Muscle of arm (tissue), 12 donors: ENCODE measurements around the gene ANKRD12. TPM values are rescaled to one million over a fixed set of nuclear protein-coding genes. Genes with fewer than 3 reads are reported as not detected.

Source experiments
- DNase-seq: peaks from one replicate; pipeline ENCODE4 v3.0.0-alpha.2; 2013
- polyA plus RNA-seq, 12 donors: library from polyadenylated mRNA; unstranded; fragments of 120-200 nt; gene quantifications; one replicate each; pipeline ENCODE4 v1.2.1, GENCODE V29; 2013; ENCODE audit not compliant: insufficient read length in 12 of 12

ANKRD12 gene
- polyA plus RNA-seq, 12 donors = 19.8 to 45.8 (median 22.1) TPM; not detected in 1

GRCh38 chr18:9182852-9183399 lies 46.3 kb downstream of the ANKRD12 start:
- DNase-seq = no peak

GRCh38 chr18:9184998-9185613 lies 48.5 kb downstream of the ANKRD12 start:
- DNase-seq = no peak

DNA sequence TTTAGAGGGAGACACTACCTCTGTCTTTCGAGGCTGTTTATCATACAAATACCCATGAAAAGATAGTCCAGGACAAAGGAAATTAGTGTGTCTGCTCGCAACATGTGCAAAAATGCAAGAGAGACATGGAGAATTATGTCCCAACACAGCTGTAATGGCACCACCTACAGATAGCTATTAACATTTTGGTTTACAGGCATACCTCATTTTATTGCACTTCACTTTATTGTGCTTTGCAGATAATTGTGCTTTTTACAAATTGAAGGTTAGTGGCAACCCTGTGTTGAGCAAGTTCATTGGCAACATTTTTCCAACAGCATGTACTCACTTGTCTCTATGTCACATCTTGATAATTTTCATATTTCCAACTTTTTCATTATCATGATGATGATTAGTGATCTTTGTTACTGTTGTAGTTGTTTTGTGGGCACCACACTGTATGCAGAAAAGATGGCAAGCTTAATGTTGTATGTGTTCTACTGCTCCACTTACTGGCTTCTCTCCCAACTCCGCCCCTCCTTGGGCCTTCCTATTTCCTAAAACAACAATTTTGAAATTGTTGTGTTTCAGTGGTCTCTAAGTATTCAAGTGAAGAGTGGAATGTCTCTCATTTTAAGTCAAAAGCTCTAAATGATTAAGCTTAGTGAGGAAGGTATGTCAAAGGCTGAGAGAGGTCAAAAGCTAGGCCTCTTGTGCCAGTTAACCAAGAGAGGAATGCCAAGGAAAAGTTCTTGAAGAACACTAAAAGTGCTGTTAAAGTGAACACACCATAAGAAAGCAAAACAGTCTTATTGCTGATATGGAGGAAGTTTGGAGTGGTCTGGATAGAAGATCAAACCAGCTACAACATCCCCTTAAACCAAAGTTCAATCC lies 52.0 kb downstream of the ANKRD12 start:
- DNase-seq = no peak

DNA sequence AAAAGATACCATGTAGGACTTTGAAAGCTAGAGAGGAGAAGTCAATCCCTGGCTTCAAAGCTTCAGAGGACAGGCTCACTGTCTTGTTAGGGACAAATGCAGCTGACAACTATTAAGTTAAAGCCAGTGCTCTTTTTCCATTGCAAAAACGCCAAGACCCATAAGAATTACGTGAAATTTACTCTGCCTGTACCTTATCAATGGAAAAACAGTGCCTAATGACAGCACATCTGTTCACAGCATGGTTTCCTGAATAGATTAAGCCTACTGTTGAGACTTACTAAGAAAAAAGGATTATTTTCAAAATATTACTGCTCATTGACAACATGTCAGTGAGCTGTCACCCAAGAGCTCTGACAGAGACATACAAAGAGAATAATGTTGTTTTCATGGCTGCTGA lies 52.9 kb downstream of the ANKRD12 start:
- DNase-seq = no peak

DNA sequence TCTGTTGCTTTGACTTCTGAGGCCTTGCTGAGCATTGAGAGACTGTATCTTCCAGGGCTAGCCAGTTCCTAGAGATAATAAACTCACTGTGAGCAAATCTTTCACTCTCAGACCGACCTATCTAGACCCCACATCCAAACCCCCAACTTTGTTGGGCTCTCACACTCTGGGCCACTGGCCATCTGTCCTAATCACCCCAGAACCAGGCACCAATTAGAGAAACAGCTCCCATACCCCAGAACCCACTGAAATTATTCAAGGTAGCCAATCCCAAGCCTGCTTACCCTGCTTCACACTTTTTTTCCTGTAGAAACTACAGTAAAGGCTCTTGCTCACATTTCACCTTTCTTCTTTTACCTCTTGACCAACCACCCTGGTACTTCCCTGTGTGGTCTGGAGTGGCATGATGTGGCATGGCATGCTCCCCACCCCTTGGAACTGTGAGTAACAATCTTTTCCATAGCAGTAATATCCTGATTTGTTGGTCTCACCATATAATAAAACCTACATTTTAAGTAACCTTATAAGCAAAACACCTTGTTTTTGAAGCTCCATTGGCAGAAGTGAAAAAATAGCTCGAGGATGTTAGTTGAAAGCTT lies 55.2 kb downstream of the ANKRD12 start:
- DNase-seq = no peak

DNA sequence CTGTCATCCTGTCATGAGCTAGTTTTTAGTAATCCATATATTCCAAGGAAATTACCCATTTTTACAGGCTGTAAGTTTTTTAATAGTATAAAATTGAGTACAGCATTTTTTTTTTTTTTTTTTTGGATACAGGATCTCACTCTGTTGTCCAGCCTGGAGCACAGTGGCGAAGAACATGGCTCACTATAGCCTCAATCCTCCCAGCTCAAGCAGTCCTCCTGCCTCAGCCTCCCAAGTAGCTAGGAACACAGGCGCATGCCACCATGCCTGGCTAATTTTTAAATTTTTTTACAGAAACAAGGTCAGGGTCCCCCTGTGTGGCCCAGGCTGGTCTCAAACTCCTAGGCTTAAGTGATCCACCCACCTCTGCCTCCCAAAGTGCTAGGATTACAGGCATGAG lies 56.5 kb downstream of the ANKRD12 start:
- DNase-seq = no peak

DNA sequence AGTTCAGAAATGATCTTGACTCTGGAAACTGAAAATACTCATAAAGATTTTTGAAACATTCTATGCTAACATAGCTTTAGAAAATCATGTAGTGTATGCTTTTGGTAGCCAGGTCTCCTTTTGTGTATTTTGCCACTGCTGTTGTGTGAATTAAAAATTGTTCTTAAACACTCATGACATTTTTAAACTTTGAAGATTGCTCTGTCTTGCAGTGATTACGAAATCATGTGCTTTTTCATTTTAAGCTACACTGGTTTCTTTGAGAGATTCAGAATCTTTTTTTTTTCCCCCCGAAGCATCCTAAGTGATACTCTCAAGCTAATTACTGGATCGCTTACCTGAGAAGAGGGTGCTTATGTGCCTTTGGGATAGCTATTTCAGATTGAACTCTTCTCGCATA lies 60.0 kb downstream of the ANKRD12 start:
- no peak for DNase-seq

GRCh38 chr18:9199681-9200080 lies 63.1 kb downstream of the ANKRD12 start:
- DNase-seq = no peak

DNA sequence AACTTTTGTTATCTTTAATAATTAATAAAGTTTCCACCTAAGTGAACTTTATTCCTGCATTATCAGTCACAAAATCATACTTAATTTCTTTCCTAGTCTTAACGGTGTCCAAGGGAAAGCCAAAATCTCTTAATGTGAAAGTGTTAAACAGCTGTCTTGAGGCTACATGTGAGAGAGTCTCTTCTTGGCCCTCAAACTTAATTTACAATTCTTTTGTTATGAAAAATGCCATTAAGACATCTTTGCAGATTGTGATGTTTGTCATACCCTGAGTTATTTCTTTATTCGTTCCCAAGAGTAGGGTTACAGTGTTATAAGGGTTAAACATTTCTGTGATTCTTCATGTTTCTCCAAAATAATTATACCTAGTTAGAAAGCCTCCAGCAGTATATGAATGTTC lies 64.6 kb downstream of the ANKRD12 start:
- DNase-seq = no peak

- no peak for DNase-seq
Measured at GRCh38 chr18:9204659-9205058, 68.1 kb downstream of the ANKRD12 start.

GRCh38 chr18:9206421-9206820 lies 69.8 kb downstream of the ANKRD12 start:
- peak; percentile 14 for DNase-seq

DNA sequence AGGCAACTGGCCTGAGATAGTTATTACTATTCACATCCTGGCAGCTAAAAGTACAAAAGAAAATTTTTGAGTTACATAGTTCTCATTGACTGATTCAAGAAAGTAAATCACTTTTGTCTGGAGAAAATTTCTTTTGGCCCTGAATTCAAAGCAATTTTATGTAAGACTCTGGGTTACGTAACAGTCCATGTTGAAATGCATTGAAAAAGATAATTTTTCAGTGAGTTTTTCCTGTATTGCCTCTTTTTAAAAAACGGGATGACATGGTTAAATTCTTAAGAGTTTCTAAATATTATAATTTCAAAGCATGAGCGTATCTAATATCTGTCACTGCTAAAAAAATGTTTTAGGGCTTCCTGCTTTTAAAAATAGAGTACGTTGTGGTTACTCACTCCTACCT lies 72.7 kb downstream of the ANKRD12 start:
- DNase-seq = no peak

GRCh38 chr18:9210966-9211365 lies 74.4 kb downstream of the ANKRD12 start:
- DNase-seq = no peak

DNA sequence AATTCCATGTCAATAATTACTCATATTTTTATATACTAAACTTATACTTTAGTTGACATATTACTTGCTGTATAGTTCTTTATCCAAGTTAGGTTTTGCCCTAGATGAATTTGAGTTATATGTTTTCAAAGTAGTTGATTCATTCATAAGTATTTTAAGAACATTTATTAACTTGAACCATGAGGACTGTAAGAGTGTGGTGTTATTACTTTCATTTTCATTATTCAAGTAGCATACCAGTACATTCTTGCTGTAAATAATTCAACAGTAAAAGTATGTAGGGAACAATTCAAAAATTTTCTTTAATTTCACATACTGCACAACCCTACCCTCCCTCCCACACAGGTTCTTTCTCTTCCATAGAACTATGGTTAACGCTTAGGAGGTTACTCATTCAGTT lies 75.4 kb downstream of the ANKRD12 start:
- DNase-seq = no peak

DNA sequence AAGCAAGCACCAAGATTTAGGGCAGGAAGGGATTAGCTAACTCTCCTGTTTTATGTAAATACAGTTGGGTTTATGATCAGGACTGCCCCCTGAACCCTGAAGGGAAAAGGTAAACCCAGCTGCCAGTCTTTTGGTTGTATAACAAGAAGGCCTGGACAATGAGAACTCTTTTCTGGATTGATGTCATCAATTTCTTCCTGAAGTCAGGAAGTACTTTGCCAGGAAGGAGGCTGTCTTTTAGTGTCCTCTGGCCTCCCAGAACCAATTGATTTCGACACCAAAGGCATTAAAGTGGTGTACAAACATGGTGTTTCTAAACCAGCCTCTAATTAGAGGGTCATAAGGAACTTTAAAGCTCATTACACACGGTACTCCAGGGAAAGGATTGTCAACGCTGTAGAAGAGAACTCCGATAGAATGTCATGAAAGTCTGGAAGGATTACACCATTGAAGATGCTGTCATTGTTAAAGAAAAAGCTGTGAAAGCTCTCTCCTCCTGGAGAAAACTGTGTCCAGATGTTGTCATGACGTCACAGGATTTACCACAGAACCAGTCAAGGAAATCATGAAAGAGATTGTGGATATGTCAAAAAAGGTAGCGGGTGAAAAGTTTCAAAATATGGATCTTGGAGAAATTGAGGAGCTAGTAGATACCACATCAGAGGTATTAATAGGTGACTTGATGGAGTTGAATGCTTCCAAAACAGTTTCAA lies 78.8 kb downstream of the ANKRD12 start:
- DNase-seq = no peak

- no peak for DNase-seq
Measured at GRCh38 chr18:9216459-9216858, 79.9 kb downstream of the ANKRD12 start.

- DNase-seq = no peak
Measured at GRCh38 chr18:9217743-9218451, 81.3 kb downstream of the ANKRD12 start.

DNA sequence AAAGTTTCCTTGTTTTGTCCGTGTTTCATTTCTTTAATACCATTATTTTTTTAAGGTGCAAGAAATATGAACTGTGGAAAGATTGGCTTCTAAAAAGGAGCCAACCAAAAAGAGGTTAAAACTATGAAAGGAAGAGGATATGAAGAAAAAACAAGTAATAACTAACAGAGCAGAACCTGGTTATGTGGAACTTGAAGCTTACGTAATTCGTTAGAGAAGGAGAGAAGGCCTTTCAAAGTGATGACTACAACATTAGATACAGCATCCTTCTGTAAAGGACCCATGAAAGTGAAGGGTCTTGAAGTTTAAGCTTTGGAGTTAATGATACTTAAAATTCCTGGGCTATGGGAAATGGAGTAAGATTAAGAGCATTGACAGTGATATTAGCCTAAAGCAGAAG lies 84.5 kb downstream of the ANKRD12 start:
- no peak for DNase-seq

GRCh38 chr18:9221661-9222060 lies 85.1 kb downstream of the ANKRD12 start:
- no peak for DNase-seq

- no peak for DNase-seq
Measured at GRCh38 chr18:9223356-9223755, 86.8 kb downstream of the ANKRD12 start.

GRCh38 chr18:9226463-9226862 lies 89.9 kb downstream of the ANKRD12 start:
- DNase-seq = no peak
